IMR-90 (cell line): Measurements from ENCODE around the gene CUL1.

Source experiments
- BHLHE40 ChIP-seq: fragments of 150-350 bp; IDR thresholded peaks from 2 replicates; pipeline ENCODE4 v1.6.1; 2016; ENCODE audit warnings: mild to moderate bottlenecking, low read depth, low read length
- CEBPB ChIP-seq: IDR thresholded peaks from 2 replicates; pipeline ENCODE4 v1.6.1; 2012; ENCODE audit warnings: low read depth, low read length, improper control_type of control experiment
- CTCF ChIP-seq: conservative IDR thresholded peaks from 2 replicates; pipeline ENCODE4 v1.5.1; 2012; ENCODE audit warnings: mild to moderate bottlenecking, low read depth, low read length, improper control_type of control experiment
- ELK1 ChIP-seq: fragments of 150-350 bp; IDR thresholded peaks from 2 replicates; pipeline ENCODE4 v1.6.1; 2016; ENCODE audit warnings: low read depth, mild to moderate bottlenecking, low read length, moderate library complexity, borderline replicate concordance
- MAFK ChIP-seq: IDR thresholded peaks from 2 replicates; pipeline ENCODE4 v1.6.1; 2012; ENCODE audit warnings: low read depth, low read length, improper control_type of control experiment
- POLR2A ChIP-seq: IDR thresholded peaks from 2 replicates; pipeline ENCODE4 v1.6.1; 2012; ENCODE audit warnings: mild to moderate bottlenecking, low read depth, low read length
- RFX5 ChIP-seq: IDR thresholded peaks from 2 replicates; pipeline ENCODE4 v1.8.0; 2012; ENCODE audit warnings: low read depth, mild to moderate bottlenecking, low read length, moderate library complexity
- USF2 ChIP-seq: fragments of 150-350 bp; IDR thresholded peaks from 2 replicates; pipeline ENCODE4 v1.6.1; 2017; ENCODE audit warnings: mild to moderate bottlenecking, antibody characterized with exemption, low read length, low read depth

- TF ChIP-seq CTCF (no peak), POLR2A (no peak), RFX5 (no peak), ELK1 (no peak), USF2 (no peak), CEBPB (no peak), BHLHE40 (no peak), MAFK (no peak)
These were observed 115.2 kb downstream of the CUL1 start for GRCh38 chr7:148813890-148814289.
